ENCODE results near the gene SAP30BP.

SAP30BP gene

GRCh38 chr17:75666959-75667790 is at the start of gene SAP30BP, which contains the start of gene RECQL5:
TSS of gene SAP30BP (plus strand) at chr17:75667338. CDS start at chr17:75667373, 35 bp downstream.
TSS of gene RECQL5 (minus strand) at chr17:75667154. CDS start at chr17:75666557, 597 bp downstream.
- DNase-seq = peak; percentile 97 to 98

GRCh38 chr17:75617675-75618074 is 49.5 kb upstream of the SAP30BP start:
- no peak for DNase-seq

DNA sequence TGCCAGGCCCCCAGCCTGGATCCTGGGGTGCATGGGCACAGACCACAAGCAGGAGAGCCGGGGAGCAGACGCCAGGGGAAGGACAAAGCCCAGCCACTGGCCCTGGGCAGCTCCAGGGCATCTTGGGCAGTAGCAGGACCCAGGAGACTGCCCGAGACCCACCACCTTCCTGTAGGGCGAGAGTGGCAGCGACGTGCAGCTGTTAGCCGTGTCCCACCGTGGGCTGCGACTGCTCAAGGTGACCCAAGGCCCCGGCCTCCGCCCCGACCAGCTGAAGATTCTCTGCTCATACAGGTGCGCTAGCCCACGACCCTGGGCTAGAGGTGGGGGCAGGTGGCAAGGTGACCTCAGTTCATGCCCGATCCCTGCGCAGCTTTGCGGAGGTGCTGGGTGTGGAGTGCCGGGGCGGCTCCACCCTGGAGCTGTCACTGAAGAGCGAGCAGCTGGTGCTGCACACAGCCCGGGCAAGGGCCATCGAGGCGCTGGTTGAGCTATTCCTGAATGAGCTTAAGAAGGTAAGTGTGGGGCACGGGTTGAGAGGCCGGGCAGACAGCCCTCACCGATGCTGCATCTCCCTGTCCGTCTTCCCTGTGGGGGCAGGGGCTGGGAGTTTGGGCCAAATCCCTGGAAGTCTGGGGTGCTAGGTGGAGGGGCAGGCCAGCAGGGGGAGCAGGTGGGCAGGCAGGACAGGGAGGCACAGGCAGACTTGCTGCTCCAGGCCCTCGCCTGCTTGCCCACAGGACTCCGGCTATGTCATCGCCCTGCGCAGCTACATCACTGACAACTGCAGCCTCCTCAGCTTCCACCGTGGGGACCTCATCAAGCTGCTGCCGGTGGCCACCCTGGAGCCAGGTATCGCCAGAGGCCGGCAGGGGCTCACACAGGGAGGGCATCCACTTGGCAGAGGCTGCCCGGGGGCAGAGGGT is 47.4 kb upstream of the SAP30BP start:
- DNase-seq = peak in 1 of 2 experiments; percentile 36

DNA sequence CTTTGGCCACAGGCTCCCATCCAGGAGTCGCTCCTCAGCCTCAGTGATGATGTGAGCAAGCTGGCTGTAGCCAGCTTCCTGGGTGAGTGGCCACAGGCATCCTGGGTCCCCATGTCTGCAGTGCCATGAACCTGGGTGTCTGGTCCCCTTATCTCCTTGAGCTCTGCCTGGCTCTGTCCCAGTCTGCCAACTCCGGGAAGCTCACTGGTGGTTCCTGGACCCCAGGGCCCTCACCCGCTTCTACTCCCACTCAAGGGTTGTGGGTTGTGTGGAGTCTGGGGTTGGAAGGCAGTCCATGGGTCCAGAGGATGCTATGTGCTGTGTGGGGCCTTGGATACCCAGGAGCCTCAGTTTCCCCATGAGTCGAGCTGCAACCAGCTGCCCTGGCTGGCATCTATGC is 45.6 kb upstream of the SAP30BP start:
- no peak for DNase-seq

DNA sequence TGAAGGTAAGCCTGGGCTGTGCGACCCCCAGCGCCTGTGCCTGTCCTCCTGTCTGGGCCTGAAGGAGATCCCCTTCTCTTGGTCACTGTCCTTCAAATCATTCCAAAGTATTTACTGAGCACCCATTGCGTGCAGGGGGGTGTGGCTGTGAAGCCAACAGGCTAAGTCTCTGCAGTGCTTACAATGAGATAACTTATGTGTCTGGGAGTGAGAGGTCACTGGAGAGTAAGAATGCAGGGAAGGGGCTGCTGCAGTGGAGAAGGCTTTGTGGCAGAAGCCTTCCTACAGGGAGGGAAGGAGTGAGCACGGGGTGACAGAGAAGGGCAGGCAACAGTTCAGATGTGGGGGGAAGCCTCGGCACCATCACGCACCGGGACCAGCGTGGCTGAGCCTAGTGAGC is 45.1 kb upstream of the SAP30BP start:
- no peak for DNase-seq

GRCh38 chr17:75622771-75623273 is 44.3 kb upstream of the SAP30BP start:
- no peak for DNase-seq

DNA sequence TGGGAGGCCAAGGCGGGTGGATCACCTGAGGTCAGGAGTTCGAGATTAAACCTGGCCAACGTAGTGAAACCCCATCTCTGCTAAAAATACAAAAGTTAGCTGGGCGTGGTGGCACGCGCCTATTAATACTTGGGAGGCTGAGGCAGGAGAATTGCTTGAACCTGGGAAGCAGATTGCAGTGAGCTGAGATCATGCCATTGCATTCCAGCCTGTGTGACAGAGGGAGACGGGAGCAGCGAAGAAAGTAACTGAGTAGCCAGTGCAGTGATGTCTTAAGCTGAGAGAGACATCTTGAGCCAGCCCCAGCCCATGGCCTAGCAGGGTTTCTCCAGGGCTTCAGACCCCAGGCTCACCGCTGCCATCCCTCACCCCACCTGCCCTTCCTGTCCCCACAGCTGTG is 43.8 kb upstream of the SAP30BP start:
- DNase-seq = no peak

GRCh38 chr17:75624021-75624420 is 43.1 kb upstream of the SAP30BP start:
- DNase-seq = no peak

DNA sequence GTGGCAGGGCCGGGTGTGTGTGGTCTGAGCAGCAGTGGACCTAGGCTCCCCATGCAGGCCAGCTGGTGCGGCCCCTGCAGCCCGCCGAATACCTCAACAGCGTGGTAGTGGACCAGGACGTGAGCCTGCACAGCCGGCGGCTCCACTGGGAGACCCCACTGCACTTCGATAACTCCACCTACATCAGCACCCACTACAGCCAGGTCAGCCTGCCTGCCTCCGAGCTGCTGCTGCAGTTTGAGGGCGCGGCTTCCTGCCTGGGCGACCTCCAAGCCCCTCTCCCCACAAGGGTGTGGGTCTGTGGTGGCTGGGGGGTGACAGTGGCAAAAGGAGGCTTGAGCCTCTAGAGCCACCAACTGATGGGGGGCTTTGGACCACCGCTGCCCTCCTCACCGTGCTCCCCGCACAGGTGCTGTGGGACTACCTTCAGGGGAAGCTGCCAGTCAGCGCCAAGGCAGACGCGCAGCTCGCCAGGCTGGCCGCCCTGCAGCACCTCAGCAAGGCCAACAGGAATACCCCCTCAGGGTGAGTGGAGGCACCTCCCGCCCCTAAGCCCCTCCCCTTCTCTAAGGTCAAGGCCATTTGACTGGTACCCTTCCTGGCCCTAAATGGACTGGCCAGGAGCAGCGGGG is 42.3 kb upstream of the SAP30BP start:
- no peak for DNase-seq

DNA sequence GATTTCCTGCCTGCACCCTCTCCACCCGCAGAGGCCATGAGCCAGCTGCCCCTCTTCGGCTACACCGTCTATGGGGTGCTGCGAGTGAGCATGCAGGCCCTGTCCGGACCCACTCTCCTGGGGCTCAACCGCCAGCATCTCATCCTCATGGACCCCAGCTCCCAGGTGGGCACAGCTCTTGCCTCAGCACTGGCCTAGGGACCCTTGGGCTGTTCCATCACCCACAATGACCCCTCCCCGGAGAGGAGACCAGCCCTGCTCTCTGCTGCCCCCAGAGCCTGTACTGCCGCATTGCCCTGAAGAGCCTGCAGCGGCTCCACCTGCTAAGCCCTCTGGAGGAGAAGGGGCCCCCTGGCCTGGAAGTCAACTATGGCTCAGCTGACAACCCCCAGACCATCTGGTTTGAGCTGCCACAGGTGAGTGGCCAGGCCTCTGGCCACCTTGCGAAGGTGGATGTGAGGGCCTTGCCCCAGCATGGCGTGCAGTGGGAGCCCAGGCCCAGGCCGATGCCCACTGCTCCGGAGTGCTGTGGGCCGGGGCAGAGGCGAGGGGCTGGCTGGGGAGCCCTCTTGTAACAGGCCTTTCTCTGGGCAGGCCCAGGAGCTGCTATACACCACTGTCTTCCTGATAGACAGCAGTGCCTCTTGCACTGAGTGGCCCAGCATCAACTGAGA is 41.2 kb upstream of the SAP30BP start:
- DNase-seq = peak in 1 of 2 experiments; percentile 34

GRCh38 chr17:75626496-75627038 is 40.6 kb upstream of the SAP30BP start:
- DNase-seq = no peak

- DNase-seq = no peak
These were observed 40.0 kb upstream of the SAP30BP start for GRCh38 chr17:75627094-75627493.

- no peak for DNase-seq
These were observed 38.7 kb upstream of the SAP30BP start for GRCh38 chr17:75628425-75628824.

GRCh38 chr17:75629157-75629556 is 38.0 kb upstream of the SAP30BP start:
- no peak for DNase-seq

- DNase-seq = no peak
These were observed 36.8 kb upstream of the SAP30BP start for GRCh38 chr17:75630071-75630917.

- DNase-seq = no peak
These were observed 35.8 kb upstream of the SAP30BP start for GRCh38 chr17:75631353-75631752.

GRCh38 chr17:75632428-75632827 is 34.7 kb upstream of the SAP30BP start:
- DNase-seq = no peak

DNA sequence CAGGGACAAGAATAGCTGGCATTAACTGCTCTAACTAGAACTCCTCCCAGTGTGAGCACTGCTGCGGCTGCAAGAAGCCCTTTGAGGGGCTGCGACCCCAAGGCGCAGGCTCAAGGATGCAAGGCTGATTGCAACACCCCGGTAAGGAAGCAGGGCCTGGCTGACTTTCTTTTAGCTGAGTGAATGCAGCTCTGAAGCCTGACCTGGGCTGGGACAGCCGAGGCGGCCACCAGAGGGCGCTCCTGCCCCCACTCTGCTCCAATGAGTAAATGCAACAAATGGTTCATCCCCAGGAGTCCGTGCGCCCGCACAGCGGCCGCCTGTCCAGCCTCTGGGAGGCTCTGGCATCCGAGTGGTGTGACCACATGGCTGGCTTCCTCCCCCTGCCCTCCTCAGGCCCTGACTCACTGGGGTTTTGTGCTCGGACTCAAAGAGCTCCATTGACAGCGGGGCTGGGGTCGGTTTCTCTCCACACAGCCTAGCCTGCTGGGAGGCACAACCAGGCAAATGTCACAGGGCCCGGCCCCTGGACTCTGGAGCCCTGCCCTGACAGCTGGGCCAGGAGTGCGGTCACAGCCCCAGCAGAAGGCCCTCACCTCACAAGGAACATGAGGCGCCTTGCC is 34.2 kb upstream of the SAP30BP start, which contains the start of gene SMIM5:
SMIM5 (plus strand) TSS at position 572 of the 623 bp plus-strand sequence. CDS start 6,768 bp downstream, outside the sequence.
- DNase-seq = peak; percentile 81 to 84

- no peak for DNase-seq
These were observed 33.4 kb upstream of the SAP30BP start for GRCh38 chr17:75633486-75634375.
